Parathyroid adenoma (tissue), 2 donors: Measurements from ENCODE around the gene MRPS25.
A peak's percentile ranks its signal among the peaks of the same experiment; 100 is the strongest.

Experiments used
- H2AFZ ChIP-seq: fragments of 300-600 bp; sonication (generic); one replicate; pipeline ENCODE4 v1.7.0; 2017; ENCODE audit warnings: antibody characterized with exemption, mild to moderate bottlenecking
- H3K27ac ChIP-seq: fragments of 300-600 bp; sonication (generic); one replicate; pipeline ENCODE4 v1.7.0; 2017
- H3K27me3 ChIP-seq: fragments of 300-600 bp; sonication (generic); one replicate; pipeline ENCODE4 v1.7.0; 2017; ENCODE audit warnings: low read length; ENCODE audit not compliant: control insufficient read depth, insufficient read depth
- H3K36me3 ChIP-seq: fragments of 300-600 bp; sonication (generic); one replicate; pipeline ENCODE4 v1.7.0; 2017; ENCODE audit warnings: low read length; ENCODE audit not compliant: control insufficient read depth, insufficient read depth
- H3K4me1 ChIP-seq: fragments of 300-600 bp; sonication (generic); one replicate; pipeline ENCODE4 v1.7.0; 2017; ENCODE audit warnings: control low read depth
- H3K4me2 ChIP-seq: fragments of 300-600 bp; sonication (generic); one replicate; pipeline ENCODE4 v1.7.0; 2017; ENCODE audit warnings: low read length
- H3K4me3 ChIP-seq: fragments of 300-600 bp; sonication (generic); one replicate; pipeline ENCODE4 v1.7.0; 2017; ENCODE audit warnings: low read depth, low read length
- H3K79me2 ChIP-seq: fragments of 300-600 bp; sonication (generic); one replicate; pipeline ENCODE4 v1.7.0; 2017; ENCODE audit warnings: control low read depth
- H3K9ac ChIP-seq: fragments of 300-600 bp; sonication (generic); one replicate; pipeline ENCODE4 v1.7.0; 2017; ENCODE audit warnings: mild to moderate bottlenecking
- H3K9me3 ChIP-seq: fragments of 300-600 bp; sonication (generic); one replicate; pipeline ENCODE4 v1.7.0; 2017; ENCODE audit warnings: low read length; ENCODE audit not compliant: control insufficient read depth
- CTCF ChIP-seq: fragments of 300-600 bp; sonication (generic); IDR thresholded peaks from one replicate; pipeline ENCODE4 v1.7.0; 2017; ENCODE audit warnings: antibody characterized with exemption, mild to moderate bottlenecking
- donor health status: primary hyperparathyroidism.

Gene MRPS25

GRCh38 chr3:15071699-15072098, 6.6 kb upstream of the MRPS25 start:
- H3K36me3 ChIP-seq: no peaks in the 10 kb centered on the region
- H3K79me2 ChIP-seq: no peaks in the 10 kb centered on the region
- H3K4me3 ChIP-seq: no peak overlapping the region
- H3K9ac ChIP-seq: no peak overlapping the region
- H3K9me3 ChIP-seq: no peaks in the 10 kb centered on the region
- H3K4me1 ChIP-seq: no peaks in the 10 kb centered on the region
- H2AFZ ChIP-seq: no peak overlapping the region
- no peak overlapping the region for H3K27ac ChIP-seq
- H3K27me3 ChIP-seq: no peaks in the 10 kb centered on the region
- no peak overlapping the region for H3K4me2 ChIP-seq
- TF ChIP-seq CTCF: no peak

DNA sequence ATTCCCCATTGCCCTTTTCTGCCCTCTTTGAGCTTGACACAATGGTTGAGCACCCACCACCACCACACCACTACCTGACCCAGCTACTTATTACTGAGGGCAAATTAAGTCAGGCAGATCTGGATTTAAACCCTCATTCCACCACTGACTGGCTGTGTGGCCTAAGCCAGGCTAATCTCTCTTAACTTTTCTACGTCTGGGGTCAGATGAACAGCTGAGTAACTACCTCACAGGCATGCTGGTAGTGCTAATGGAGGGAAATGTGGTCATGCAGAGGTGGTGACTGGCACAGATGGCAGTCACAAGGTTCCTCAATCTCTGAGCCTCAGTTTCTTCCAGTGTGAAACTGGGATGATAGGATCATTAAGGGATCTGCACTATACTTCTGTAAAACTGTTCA, 4.3 kb upstream of the MRPS25 start:
- Histone ChIP-seq H3K4me2 (no peak overlapping the region), H3K27ac (no peak overlapping the region), H3K36me3 (no peaks in the 10 kb centered on the region), H3K4me3 (no peak overlapping the region), H3K27me3 (no peaks in the 10 kb centered on the region), H2AFZ (no peak overlapping the region), H3K9ac (no peak overlapping the region), H3K79me2 (peaks cover 6% of the 10 kb centered on the region), H3K4me1 (no peaks in the 10 kb centered on the region), H3K9me3 (no peaks in the 10 kb centered on the region)
- TF ChIP-seq CTCF: no peak

GRCh38 chr3:15066467-15066866, 1.4 kb upstream of the MRPS25 start:
- no peak overlapping the region for H2AFZ ChIP-seq
- H3K27me3 ChIP-seq: no peaks in the 10 kb centered on the region
- TF ChIP-seq CTCF: no peak
- H3K4me3 ChIP-seq: no peak overlapping the region
- no peak overlapping the region for H3K27ac ChIP-seq
- no peaks in the 10 kb centered on the region for H3K36me3 ChIP-seq
- no peak overlapping the region for H3K9ac ChIP-seq
- H3K9me3 ChIP-seq: no peaks in the 10 kb centered on the region
- H3K79me2 ChIP-seq: peaks cover 22% of the 10 kb centered on the region
- H3K4me1 ChIP-seq: peaks cover 9% of the 10 kb centered on the region
- no peak overlapping the region for H3K4me2 ChIP-seq

GRCh38 chr3:15065550-15066007, 464 bp upstream of the MRPS25 start:
- H3K79me2 ChIP-seq: peaks cover 22% of the 10 kb centered on the region
- H2AFZ ChIP-seq: peak overlapping the region; percentile 99
- H3K4me2 ChIP-seq: peak overlapping the region; percentile 86
- peaks cover 9% of the 10 kb centered on the region for H3K4me1 ChIP-seq
- H3K4me3 ChIP-seq: peak overlapping the region; percentile 95
- TF ChIP-seq CTCF: no peak
- H3K27me3 ChIP-seq: no peaks in the 10 kb centered on the region
- no peaks in the 10 kb centered on the region for H3K9me3 ChIP-seq
- H3K27ac ChIP-seq: peak overlapping the region; percentile 9
- no peak overlapping the region for H3K9ac ChIP-seq
- H3K36me3 ChIP-seq: no peaks in the 10 kb centered on the region

- H3K27ac ChIP-seq: peak overlapping the region; percentile 78
- no peak for TF ChIP-seq CTCF
These were observed 748 bp downstream of the MRPS25 start for GRCh38 chr3:15064299-15064834.

More at GRCh38 chr3:15064299-15064834, 748 bp downstream of the MRPS25 start:
- Histone ChIP-seq H3K79me2 (peaks cover 23% of the 10 kb centered on the region), H3K9me3 (no peaks in the 10 kb centered on the region), H3K4me1 (peaks cover 9% of the 10 kb centered on the region), H2AFZ (peak overlapping the region; percentile 99), H3K4me3 (peak overlapping the region; percentile 95), H3K4me2 (peak overlapping the region; percentile 86), H3K27me3 (no peaks in the 10 kb centered on the region), H3K36me3 (no peaks in the 10 kb centered on the region), H3K9ac (peak overlapping the region; percentile 93)
